Superior temporal gyrus (tissue), 1 donor: ENCODE measurements around the gene TLE7.

Experiments
- DNase-seq: peaks from one replicate; pipeline ENCODE4 v3.0.0-alpha.2; 2016; ENCODE audit errors: extremely low spot score

TLE7 gene

GRCh38 chr16:71442051-71442440 is at the start of gene TLE7:
TSS of gene TLE7 (minus strand) at chr16:71442054. CDS start at chr16:71433324, 8,730 bp downstream.
- no peak for DNase-seq

GRCh38 chr16:71491054-71491453 is 49.2 kb upstream of the TLE7 start:
- no peak for DNase-seq

GRCh38 chr16:71490361-71490760 is 48.5 kb upstream of the TLE7 start:
- no peak for DNase-seq

GRCh38 chr16:71489122-71489521 is 47.3 kb upstream of the TLE7 start, which contains the start of gene ZNF19:
TSS of gene ZNF19 (minus strand) at chr16:71489324. CDS start at chr16:71482114, 7,210 bp downstream.
- DNase-seq, result no peak

GRCh38 chr16:71484006-71484893 is 42.4 kb upstream of the TLE7 start:
- peak; percentile 99 for DNase-seq

GRCh38 chr16:71482569-71482968 is 40.7 kb upstream of the TLE7 start:
- DNase-seq, result no peak

GRCh38 chr16:71480956-71481355 is 39.1 kb upstream of the TLE7 start:
- no peak for DNase-seq

GRCh38 chr16:71479420-71479819 is 37.6 kb upstream of the TLE7 start:
- DNase-seq, result peak; percentile 42

GRCh38 chr16:71476457-71477124 is 34.7 kb upstream of the TLE7 start:
- DNase-seq, result no peak

- no peak for DNase-seq
These were observed 33.0 kb upstream of the TLE7 start for GRCh38 chr16:71474864-71475263.

- DNase-seq, result no peak
These were observed 32.0 kb upstream of the TLE7 start for GRCh38 chr16:71473891-71474290.

GRCh38 chr16:71472931-71473330 is 31.1 kb upstream of the TLE7 start:
- no peak for DNase-seq

GRCh38 chr16:71472051-71472450 is 30.2 kb upstream of the TLE7 start:
- no peak for DNase-seq

- no peak for DNase-seq
These were observed 26.0 kb upstream of the TLE7 start for GRCh38 chr16:71467810-71468209.

GRCh38 chr16:71464231-71464630 is 22.4 kb upstream of the TLE7 start:
- DNase-seq, result no peak

GRCh38 chr16:71461686-71462648 is 20.1 kb upstream of the TLE7 start, which contains the start of gene ZNF23:
TSS of gene ZNF23 (minus strand) at chr16:71462247. CDS start at chr16:71456796, 5,451 bp downstream.
- peak; percentile 86 for DNase-seq

- no peak for DNase-seq
These were observed 19.1 kb upstream of the TLE7 start for GRCh38 chr16:71460941-71461340.

- DNase-seq, result no peak
These were observed 18.4 kb upstream of the TLE7 start for GRCh38 chr16:71460236-71460635.

- no peak for DNase-seq
These were observed 17.7 kb upstream of the TLE7 start for GRCh38 chr16:71459510-71459909.

- DNase-seq, result no peak
These were observed 14.9 kb upstream of the TLE7 start for GRCh38 chr16:71456801-71457200.

- no peak for DNase-seq
These were observed 11.2 kb upstream of the TLE7 start for GRCh38 chr16:71453036-71453435.

GRCh38 chr16:71449020-71449419 is 7.2 kb upstream of the TLE7 start:
- no peak for DNase-seq
